Measurements from ENCODE around the gene SPC24.
"Not testable (repeated sequence)": the region's sequence is repeated elsewhere in the genome, so short reads cannot be mapped to it uniquely, and the experiment has no call there.

SPC24 gene

DNA sequence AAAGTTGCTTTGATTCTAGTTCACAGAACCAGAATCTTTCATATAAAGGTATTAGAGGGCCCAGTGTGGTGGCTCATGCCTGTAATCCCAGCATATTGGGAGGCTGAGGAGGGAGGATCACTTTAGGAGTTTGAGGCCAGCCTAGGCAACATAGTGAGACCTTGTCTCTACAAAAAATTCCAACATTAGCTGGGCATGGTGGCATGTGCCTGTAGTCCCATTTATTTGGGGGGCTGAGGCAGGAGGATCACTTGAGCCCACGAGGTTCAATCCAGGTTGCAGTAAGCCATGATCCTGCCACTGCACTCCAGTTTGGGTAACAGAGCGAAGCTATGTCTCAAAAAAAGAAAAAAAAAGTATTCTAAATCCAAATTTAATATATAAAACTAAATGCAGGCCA is 57.3 kb downstream of the SPC24 start:
- FAIRE-seq (no peak), DNase-seq (ENCODE audit: low spot score) (no peak)

DNA sequence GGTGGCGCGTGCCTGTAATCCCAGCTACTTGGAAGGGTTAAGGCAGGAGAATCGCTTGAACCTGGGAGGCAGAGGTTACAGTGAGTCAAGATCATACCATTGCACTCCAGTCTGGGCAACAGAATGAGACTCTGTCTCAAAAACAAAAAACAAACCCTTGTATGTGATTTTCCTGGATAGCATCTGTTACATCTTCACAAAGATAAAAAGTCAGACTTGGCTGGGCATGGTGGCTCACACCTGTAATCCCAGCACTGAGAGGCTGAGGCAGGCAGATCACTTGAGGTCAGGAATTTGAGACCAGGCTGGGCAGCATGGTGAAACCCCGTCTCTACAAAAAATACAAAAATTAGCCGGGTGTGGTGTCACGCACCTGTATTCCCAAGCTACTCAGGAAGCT is 58.2 kb downstream of the SPC24 start:
- FAIRE-seq, result not testable (repeated sequence)

DNA sequence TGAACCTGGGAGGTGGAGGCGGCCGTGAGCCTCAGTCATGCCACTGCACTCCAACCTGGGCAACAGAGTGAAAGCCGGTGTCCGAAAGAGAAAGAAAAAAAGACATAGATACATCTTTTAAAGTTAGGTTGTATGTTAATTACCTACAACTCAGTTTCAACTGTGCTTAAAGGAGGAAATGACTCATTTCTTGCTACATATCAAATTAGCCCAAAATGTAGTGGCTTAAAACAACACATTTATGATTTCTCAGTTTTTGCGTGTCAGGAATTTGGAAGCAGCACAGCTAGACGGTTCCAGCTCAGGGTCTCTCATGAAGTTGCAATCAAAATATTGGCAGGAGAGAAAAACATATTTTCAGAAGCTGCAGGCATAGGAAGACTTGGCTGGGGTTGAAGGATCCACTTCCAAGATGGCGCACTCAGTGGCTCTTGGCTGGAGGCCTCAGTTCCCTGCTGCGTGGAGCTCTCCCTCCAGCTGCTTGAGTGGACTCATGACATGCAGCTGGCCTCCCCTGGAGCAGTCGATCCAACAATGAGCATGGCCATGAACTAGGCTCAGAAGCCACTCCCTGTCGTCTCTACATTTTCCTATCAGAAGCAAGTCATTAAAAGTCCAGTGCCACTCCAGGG is 59.3 kb downstream of the SPC24 start:
- DNase-seq (ENCODE audit: low spot score), result no peak

More for the DNA sequence above, 58.2 kb downstream of the SPC24 start:
- DNase-seq (ENCODE audit: low spot score), result not testable (repeated sequence)

More for the DNA sequence above, 59.3 kb downstream of the SPC24 start:
- no peak for FAIRE-seq
